SU-DHL-6 (cell line): Measurements from ENCODE around the gene HIPK2.

Experiments
- H2AFZ ChIP-seq: fragments of 200-600 bp; sonication (generic); 2 replicates; pipeline ENCODE4 v1.6.1; 2014; ENCODE audit warnings: low read depth, mild to moderate bottlenecking, moderate library complexity, mixed read lengths, antibody characterized with exemption, low read length; ENCODE audit not compliant: severe bottlenecking
- H3F3A ChIP-seq: fragments of 200-600 bp; shearing (Covaris generic); 2 replicates; pipeline ENCODE4 v1.6.0; 2016; ENCODE audit warnings: antibody characterized with exemption, mild to moderate bottlenecking; ENCODE audit not compliant: insufficient read depth
- H3K27ac ChIP-seq: fragments of 200-600 bp; sonication (generic); 2 replicates; pipeline ENCODE4 v1.5.1; 2016; ENCODE audit warnings: low read depth, mild to moderate bottlenecking, low read length, moderate library complexity, mixed read lengths
- H3K27me3 ChIP-seq: fragments of 200-600 bp; sonication (generic), shearing (Covaris generic); 2 replicates; pipeline ENCODE4 v1.6.0; 2014; ENCODE audit warnings: mild to moderate bottlenecking, low read length
- H3K36me3 ChIP-seq: fragments of 200-600 bp; sonication (generic); 2 replicates; pipeline ENCODE4 v1.6.1; 2014; ENCODE audit warnings: mild to moderate bottlenecking, low read length, mixed read lengths
- H3K4me2 ChIP-seq: fragments of 300-600, 200-600 bp; shearing (Covaris generic), sonication (generic); 2 replicates; pipeline ENCODE4 v1.6.0; 2014; ENCODE audit warnings: low read length, low read depth, mild to moderate bottlenecking; ENCODE audit not compliant: poor library complexity, severe bottlenecking
- H3K4me3 ChIP-seq: fragments of 200-600 bp; sonication (generic); 2 replicates; pipeline ENCODE4 v1.5.1; 2014; ENCODE audit warnings: antibody characterized with exemption, low read length, mild to moderate bottlenecking, mixed read lengths; ENCODE audit not compliant: insufficient read depth, poor library complexity, severe bottlenecking
- H3K79me2 ChIP-seq: fragments of 200-600 bp; sonication (generic); 2 replicates; pipeline ENCODE4 v1.6.1; 2014; ENCODE audit warnings: mild to moderate bottlenecking, low read length, moderate library complexity; ENCODE audit not compliant: insufficient read depth
- H3K9ac ChIP-seq: fragments of 200-600 bp; sonication (generic); 2 replicates; pipeline ENCODE4 v1.7.0; 2014; ENCODE audit warnings: mild to moderate bottlenecking, low read length
- H3K9me2 ChIP-seq: fragments of 200-600 bp; sonication (generic); replicated peaks from 2 replicates; pipeline ENCODE4 v1.6.1; 2014; ENCODE audit warnings: low read length; ENCODE audit not compliant: insufficient read depth
- H3K9me3 ChIP-seq: fragments of 200-600 bp; sonication (generic); 2 replicates; pipeline ENCODE4 v1.6.1; 2014; ENCODE audit warnings: low read length, mixed read lengths; ENCODE audit not compliant: insufficient read depth
- H4K20me1 ChIP-seq: fragments of 200-600 bp; sonication (generic); 2 replicates; pipeline ENCODE4 v1.6.1; 2014; ENCODE audit warnings: low read depth, mild to moderate bottlenecking, antibody characterized with exemption, low read length, moderate library complexity, mixed read lengths
- CTCF ChIP-seq: fragments of 200-600 bp; sonication (generic); IDR thresholded peaks from one replicate; pipeline ENCODE4 v1.5.1; 2017; ENCODE audit warnings: antibody characterized with exemption, mild to moderate bottlenecking, low read length, moderate library complexity; ENCODE audit not compliant: insufficient read depth, poor library complexity, severe bottlenecking
- EZH2phosphoT487 ChIP-seq: fragments of 200-600 bp; sonication (generic), shearing (Covaris generic); conservative IDR thresholded peaks from 2 replicates; pipeline ENCODE4 v1.6.1; 2018; ENCODE audit warnings: mild to moderate bottlenecking, antibody characterized with exemption, low read length, moderate library complexity, mixed read lengths

Gene HIPK2

GRCh38 chr7:139656387-139656786 is 121.4 kb downstream of the HIPK2 start:
- H3K79me2 ChIP-seq = no peaks in the 10 kb centered on the region
- H4K20me1 ChIP-seq = no peaks in the 10 kb centered on the region
- no peak overlapping the region for H3K4me3 ChIP-seq

GRCh38 chr7:139655305-139655704 is 122.5 kb downstream of the HIPK2 start:
- H3K9ac ChIP-seq = no peak overlapping the region
- TF ChIP-seq EZH2phosphoT487 = no peak
- H4K20me1 ChIP-seq = no peaks in the 10 kb centered on the region
- no peak overlapping the region for H3K27ac ChIP-seq
- no peaks in the 10 kb centered on the region for H3K36me3 ChIP-seq
- no peaks in the 10 kb centered on the region for H3F3A ChIP-seq
- H3K9me3 ChIP-seq = no peaks in the 10 kb centered on the region
- H3K9me2 ChIP-seq = no peaks in the 10 kb centered on the region
- no peaks in the 10 kb centered on the region for H3K27me3 ChIP-seq
- H3K4me3 ChIP-seq = no peak overlapping the region
- H3K4me2 ChIP-seq = no peak overlapping the region
- no peaks in the 10 kb centered on the region for H3K79me2 ChIP-seq
- no peak overlapping the region for H2AFZ ChIP-seq

More at GRCh38 chr7:139656387-139656786, 121.4 kb downstream of the HIPK2 start:
- Histone ChIP-seq H2AFZ (no peak overlapping the region), H3K27me3 (no peaks in the 10 kb centered on the region), H3K9me3 (no peaks in the 10 kb centered on the region), H3K9ac (no peak overlapping the region), H3K9me2 (no peaks in the 10 kb centered on the region), H3F3A (no peaks in the 10 kb centered on the region), H3K4me2 (no peak overlapping the region), H3K36me3 (no peaks in the 10 kb centered on the region), H3K27ac (no peak overlapping the region)
- no peak for TF ChIP-seq CTCF
- TF ChIP-seq EZH2phosphoT487 = no peak

GRCh38 chr7:139654276-139655181 is 123.3 kb downstream of the HIPK2 start:
- Histone ChIP-seq H2AFZ (no peak overlapping the region), H4K20me1 (no peaks in the 10 kb centered on the region), H3F3A (no peaks in the 10 kb centered on the region), H3K4me2 (no peak overlapping the region), H3K4me3 (no peak overlapping the region), H3K9ac (no peak overlapping the region), H3K9me3 (no peaks in the 10 kb centered on the region), H3K27me3 (no peaks in the 10 kb centered on the region), H3K27ac (no peak overlapping the region), H3K9me2 (no peaks in the 10 kb centered on the region), H3K79me2 (no peaks in the 10 kb centered on the region), H3K36me3 (no peaks in the 10 kb centered on the region)
- no peak for TF ChIP-seq CTCF
- TF ChIP-seq EZH2phosphoT487 = no peak

- Histone ChIP-seq H3K4me2 (no peak overlapping the region), H3K9me3 (no peaks in the 10 kb centered on the region), H3K27me3 (no peaks in the 10 kb centered on the region), H3K36me3 (no peaks in the 10 kb centered on the region), H3F3A (no peaks in the 10 kb centered on the region), H3K79me2 (no peaks in the 10 kb centered on the region), H3K9me2 (no peaks in the 10 kb centered on the region), H4K20me1 (no peaks in the 10 kb centered on the region), H3K4me3 (no peak overlapping the region), H2AFZ (no peak overlapping the region), H3K27ac (no peak overlapping the region), H3K9ac (no peak overlapping the region)
- TF ChIP-seq EZH2phosphoT487 = no peak
- no peak for TF ChIP-seq CTCF
Measured at GRCh38 chr7:139651914-139652313, 125.9 kb downstream of the HIPK2 start.
